Lung (tissue), 12 donors: Measurements from ENCODE around the gene LLGL1. TPM values are rescaled to one million over a fixed set of nuclear protein-coding genes. Genes with fewer than 3 reads are reported as not detected.

ENCODE experiments used
- ATAC-seq: fragments of 200-7000 bp; cut with Tn5 transposase; one replicate; pipeline ENCODE4 v1.9.1; 2020; ENCODE audit warnings: moderate number of reproducible peaks; ENCODE audit not compliant: insufficient read depth, low FRiP score
- DNase-seq, 3 donors: peaks; one replicate each; pipeline ENCODE4 v3.0.0-alpha.2; 2013 to 2017
- H3K27ac ChIP-seq, 2 donors: one replicate each; pipeline ENCODE4 v1.5.1; 2013; ENCODE audit warnings: mild to moderate bottlenecking in 2 of 2, moderate library complexity in 2 of 2, control low read depth in 1 of 2, inconsistent platforms in 1 of 2, low read depth in 1 of 2, low read length in 1 of 2
- H3K27me3 ChIP-seq, 3 donors: one replicate each; pipeline ENCODE4 v1.5.1; 2013; ENCODE audit warnings: low read length in 2 of 3; ENCODE audit not compliant: control insufficient read depth in 3 of 3, insufficient read depth in 3 of 3
- H3K36me3 ChIP-seq, 4 donors: one replicate each; pipeline ENCODE4 v1.5.1; 2013; ENCODE audit warnings: low read length in 4 of 4, mild to moderate bottlenecking in 1 of 4, moderate library complexity in 1 of 4; ENCODE audit not compliant: control insufficient read depth in 4 of 4, insufficient read depth in 4 of 4
- H3K4me1 ChIP-seq, 5 donors: one replicate each; pipeline ENCODE4 v1.5.1; 2013; ENCODE audit warnings: low read length in 5 of 5, mild to moderate bottlenecking in 2 of 5, moderate library complexity in 1 of 5; ENCODE audit not compliant: control insufficient read depth in 5 of 5, insufficient read depth in 5 of 5
- H3K4me3 ChIP-seq: one replicate; pipeline ENCODE4 v1.5.1; 2013; ENCODE audit warnings: mild to moderate bottlenecking, control low read depth, moderate library complexity
- H3K9ac ChIP-seq, 2 donors: one replicate each; pipeline ENCODE4 v1.5.1; 2013; ENCODE audit warnings: low read length in 2 of 2, control low read depth in 1 of 2; ENCODE audit not compliant: insufficient read depth in 1 of 2
- H3K9me3 ChIP-seq, 4 donors: one replicate each; pipeline ENCODE4 v1.5.1; 2013; ENCODE audit warnings: low read length in 3 of 4, mild to moderate bottlenecking in 1 of 4, moderate library complexity in 1 of 4; ENCODE audit not compliant: control insufficient read depth in 4 of 4, insufficient read depth in 3 of 4
- CTCF ChIP-seq: IDR thresholded peaks from 2 replicates; pipeline ENCODE4 v1.5.1; 2012; ENCODE audit warnings: mild to moderate bottlenecking; ENCODE audit errors: control extremely low read depth, extremely low read depth
- WGBS, 2 donors: extraction: QIAGEN DNeasy Blood & Tissue Kit; methylation state at CpG; one replicate each; pipeline ENCODE4 v1.1.7; 2013; 5-methylcytosine and 5-hydroxymethylcytosine counted together
- polyA plus RNA-seq, 2 donors: library from polyadenylated mRNA; stranded (reverse); fragments of 200-250 nt; gene quantifications; one replicate each; pipeline ENCODE4 v1.2.1, GENCODE V29; 2013
- total RNA-seq, 2 donors: library from RNA; depleted of rRNA in 1 of 2; stranded (reverse); fragments of >200 nt in 1 of 2; gene quantifications; one replicate each; pipeline ENCODE4 v1.2.1, GENCODE V29; 2014 to 2021
- donor health status: control.
- donor health status: control.
- donor health status: Bipolar disorder and iron deficiency.
- donor health status: healthy.
- donor health status: DM: yes; HTN: yes; CAD: no.

The LLGL1 gene
- total and polyA plus RNA-seq, 4 donors, result 7.1 to 21.8 (median 12.1) TPM

GRCh38 chr17:18186627-18186982, 38.8 kb upstream of the LLGL1 start:
- ATAC-seq (no peak), DNase-seq (peak in 2 of 3 donors; percentile 30 to 36)
- peak overlapping the region; percentile 34 for H3K4me3 ChIP-seq
- TF ChIP-seq CTCF, result no peak
- H3K9me3 ChIP-seq, result no peaks in the 10 kb centered on the region
- H3K4me1 ChIP-seq, result peaks cover 20 to 59% (median 43%) of the 10 kb centered on the region in 5 donors
- no peaks in the 10 kb centered on the region for H3K27me3 ChIP-seq
- WGBS, 2 donors, result 47 to 50% methylated on average over 1 of the region's 1 CpG
- H3K36me3 ChIP-seq, result peaks cover 0 to 27% (median 13%) of the 10 kb centered on the region in 4 donors
- H3K9ac ChIP-seq, result peak overlapping the region in 1 of 2 donors; percentile 79
- peak overlapping the region in 1 of 2 donors; percentile 45 for H3K27ac ChIP-seq

GRCh38 chr17:18187226-18187625, 38.2 kb upstream of the LLGL1 start:
- TF ChIP-seq CTCF, result no peak
- Histone ChIP-seq H3K4me3 (peak overlapping the region; percentile 34), H3K4me1 (peaks cover 20 to 55% (median 40%) of the 10 kb centered on the region in 5 donors), H3K9me3 (no peaks in the 10 kb centered on the region), H3K27me3 (no peaks in the 10 kb centered on the region), H3K27ac (peak overlapping the region in 1 of 2 donors; percentile 45), H3K36me3 (peaks cover 0 to 27% (median 14%) of the 10 kb centered on the region in 4 donors), H3K9ac (peak overlapping the region in 1 of 2 donors; percentile 79)
- DNase-seq (no peak), ATAC-seq (no peak)
- 28 to 41% methylated on average over 2 of the region's 2 CpGs for WGBS, 2 donors

GRCh38 chr17:18187821-18188761, 37.3 kb upstream of the LLGL1 start:
- TF ChIP-seq CTCF, result no peak
- Histone ChIP-seq H3K36me3 (peaks cover 0 to 27% (median 14%) of the 10 kb centered on the region in 4 donors), H3K4me1 (peaks cover 20 to 50% (median 40%) of the 10 kb centered on the region in 5 donors), H3K4me3 (peak overlapping the region; percentile 34), H3K9ac (peak overlapping the region in 1 of 2 donors; percentile 79), H3K27me3 (no peaks in the 10 kb centered on the region), H3K27ac (peak overlapping the region; percentile 7 to 64), H3K9me3 (no peaks in the 10 kb centered on the region)
- ATAC-seq, result no peak
- WGBS, 2 donors, result 49 to 67% methylated on average over 9 of the region's 9 CpGs
- DNase-seq, result no peak
